H9 (cell line): ENCODE measurements around the gene SYCN. TPM values are rescaled to one million over a fixed set of nuclear protein-coding genes. Genes with fewer than 3 reads are reported as not detected.

Source experiments
- DNase-seq: peaks from one replicate; pipeline ENCODE4 v3.0.0-alpha.2; 2017
- H2AFZ ChIP-seq: one replicate; pipeline ENCODE4 v1.6.1; 2013; ENCODE audit warnings: mild to moderate bottlenecking, low read length, control low read depth, moderate library complexity
- H2AK5ac ChIP-seq: 2 replicates; pipeline ENCODE4 v1.6.1; 2013; ENCODE audit warnings: low read length, control low read depth, mixed read lengths; ENCODE audit not compliant: insufficient read length
- H2BK120ac ChIP-seq: one replicate; pipeline ENCODE4 v1.6.1; 2013; ENCODE audit warnings: low read depth, mild to moderate bottlenecking, low read length, control low read depth, inconsistent platforms; ENCODE audit not compliant: poor library complexity, severe bottlenecking
- H2BK12ac ChIP-seq: 2 replicates; pipeline ENCODE4 v1.6.1; 2013; ENCODE audit warnings: low read length, control low read depth, mixed read lengths, low read depth; ENCODE audit not compliant: insufficient read length
- H2BK15ac ChIP-seq: 2 replicates; pipeline ENCODE4 v1.6.1; 2013; ENCODE audit warnings: low read depth, low read length, control low read depth
- H2BK20ac ChIP-seq: one replicate; pipeline ENCODE4 v1.6.1; 2013; ENCODE audit warnings: low read depth, mild to moderate bottlenecking, low read length, control low read depth, inconsistent platforms; ENCODE audit not compliant: poor library complexity, severe bottlenecking
- H2BK5ac ChIP-seq: 2 replicates; pipeline ENCODE4 v1.6.1; 2013; ENCODE audit warnings: low read length, control low read depth, mixed read lengths; ENCODE audit not compliant: insufficient read length
- H3K14ac ChIP-seq: 2 replicates; pipeline ENCODE4 v1.6.1; 2013; ENCODE audit warnings: low read length, control low read depth; ENCODE audit not compliant: insufficient read depth
- H3K18ac ChIP-seq: 2 replicates; pipeline ENCODE4 v1.6.1; 2013; ENCODE audit warnings: low read depth, mild to moderate bottlenecking, mixed read lengths, low read length, control low read depth; ENCODE audit not compliant: insufficient read length
- H3K23ac ChIP-seq: 2 replicates; pipeline ENCODE4 v1.6.1; 2013; ENCODE audit warnings: low read length, control low read depth, mixed read lengths, low read depth; ENCODE audit not compliant: insufficient read length
- H3K23me2 ChIP-seq: 2 replicates; pipeline ENCODE4 v1.6.1; 2013; ENCODE audit warnings: low read depth, mild to moderate bottlenecking, mixed read lengths, low read length, control low read depth; ENCODE audit not compliant: insufficient read length, poor library complexity, severe bottlenecking
- H3K27ac ChIP-seq: 2 replicates; pipeline ENCODE4 v1.5.1; 2013; ENCODE audit warnings: low read length, control low read depth, mixed read lengths, low read depth; ENCODE audit not compliant: insufficient read length
- H3K27me3 ChIP-seq: 2 replicates; pipeline ENCODE4 v1.6.1; 2013; ENCODE audit warnings: low read length, control low read depth, inconsistent platforms; ENCODE audit not compliant: insufficient read depth
- H3K4ac ChIP-seq: 2 replicates; pipeline ENCODE4 v1.6.1; 2013; ENCODE audit warnings: low read depth, mild to moderate bottlenecking, control low read depth, inconsistent platforms, low read length, moderate library complexity
- H3K4me1 ChIP-seq: 2 replicates; pipeline ENCODE4 v1.6.1; 2013; ENCODE audit warnings: low read length, control low read depth, inconsistent platforms; ENCODE audit not compliant: insufficient read depth
- H3K4me2 ChIP-seq: 2 replicates; pipeline ENCODE4 v1.6.1; 2013; ENCODE audit warnings: low read length, control low read depth, mixed read lengths; ENCODE audit not compliant: insufficient read length, insufficient read depth
- H3K56ac ChIP-seq: 2 replicates; pipeline ENCODE4 v1.6.1; 2013; ENCODE audit warnings: low read depth, mild to moderate bottlenecking, mixed read lengths, low read length, control low read depth; ENCODE audit not compliant: insufficient read length
- H3K79me1 ChIP-seq: 2 replicates; pipeline ENCODE4 v1.6.1; 2013; ENCODE audit warnings: low read depth, mild to moderate bottlenecking, moderate library complexity, low read length, control low read depth, inconsistent platforms; ENCODE audit not compliant: insufficient read depth, poor library complexity, severe bottlenecking
- H3K79me2 ChIP-seq: 2 replicates; pipeline ENCODE4 v1.6.1; 2013; ENCODE audit warnings: low read length, control low read depth, inconsistent platforms; ENCODE audit not compliant: insufficient read depth
- H3K9ac ChIP-seq: 2 replicates; pipeline ENCODE4 v1.6.1; 2013; ENCODE audit warnings: low read length, control low read depth, mixed read lengths; ENCODE audit not compliant: insufficient read length; ENCODE audit errors: extremely low read depth
- H3K9me3 ChIP-seq: one replicate; pipeline ENCODE4 v1.6.1; 2013; ENCODE audit warnings: low read depth, low read length, inconsistent platforms; ENCODE audit not compliant: control insufficient read depth
- H3T11ph ChIP-seq: one replicate; pipeline ENCODE4 v1.6.1; 2013; ENCODE audit warnings: mild to moderate bottlenecking, low read length, control low read depth, inconsistent platforms
- H4K20me1 ChIP-seq: one replicate; pipeline ENCODE4 v1.6.1; 2013; ENCODE audit not compliant: control insufficient read depth, insufficient read length, insufficient read depth
- H4K5ac ChIP-seq: 2 replicates; pipeline ENCODE4 v1.6.1; 2013; ENCODE audit warnings: low read depth, mild to moderate bottlenecking, mixed read lengths, low read length, control low read depth; ENCODE audit not compliant: insufficient read length
- H4K8ac ChIP-seq: replicated peaks from 2 replicates; pipeline ENCODE4 v1.6.1; 2013; ENCODE audit warnings: low read length, control low read depth, mixed read lengths, low read depth; ENCODE audit not compliant: insufficient read length
- H4K91ac ChIP-seq: 2 replicates; pipeline ENCODE4 v1.6.1; 2013; ENCODE audit warnings: low read depth, mild to moderate bottlenecking, moderate library complexity, mixed read lengths, low read length, control low read depth; ENCODE audit not compliant: insufficient read length
- H3K27ac Mint-ChIP-seq, 3 experiments: 2 replicates in 2 of 3; 3 replicates in 1 of 3; pipeline ENCODE4 v1.8.0; 2020 to 2021; ENCODE audit warnings: mixed read lengths in 3 of 3, mild to moderate bottlenecking in 1 of 3, moderate library complexity in 1 of 3
- H3K27me3 Mint-ChIP-seq: 2 replicates; pipeline ENCODE4 v1.8.0; 2021; ENCODE audit warnings: low read depth, mild to moderate bottlenecking, moderate library complexity, mixed read lengths
- H3K36me3 Mint-ChIP-seq, 3 experiments: 2 replicates in 2 of 3; 3 replicates in 1 of 3; pipeline ENCODE4 v1.8.0; 2020 to 2021; ENCODE audit warnings: low read depth in 3 of 3, mixed read lengths in 3 of 3; ENCODE audit not compliant: insufficient read depth in 1 of 3
- H3K4me1 Mint-ChIP-seq, 2 experiments: 2 replicates each; pipeline ENCODE4 v1.8.0; 2020; ENCODE audit warnings: mixed read lengths in 2 of 2
- H3K4me3 Mint-ChIP-seq, 2 experiments: 2 replicates in 1 of 2; 3 replicates in 1 of 2; pipeline ENCODE4 v1.8.0; 2020 to 2021; ENCODE audit warnings: mild to moderate bottlenecking in 2 of 2, mixed read lengths in 2 of 2, moderate library complexity in 1 of 2
- H3K9me3 Mint-ChIP-seq, 2 experiments: 2 replicates in 1 of 2; 3 replicates in 1 of 2; pipeline ENCODE4 v1.8.0; 2020; ENCODE audit warnings: mild to moderate bottlenecking in 2 of 2, mixed read lengths in 2 of 2, moderate library complexity in 1 of 2
- CTCF ChIP-seq: fragments of 200-600 bp; sonication (generic); conservative IDR thresholded peaks from 3 replicates; pipeline ENCODE4 v1.8.0; 2021; ENCODE audit warnings: antibody characterized with exemption, mild to moderate bottlenecking
- WGBS: extraction: QIAGEN DNeasy Blood & Tissue Kit; methylation state at CpG from one replicate; pipeline ENCODE4 v1.1.7; 2013; ENCODE audit warnings: missing lambda C conversion rate, low lambda C conversion rate, mixed read lengths; ENCODE audit not compliant: insufficient read length; ENCODE audit errors: extremely low coverage; 5-methylcytosine and 5-hydroxymethylcytosine counted together
- total RNA-seq: library from RNA; stranded (reverse); gene quantifications from 2 replicates; pipeline ENCODE4 v1.2.1, GENCODE V29; 2021

SYCN gene
- total RNA-seq, 1 experiment from 2014 or later = not detected

GRCh38 chr19:39206122-39206521, 2.1 kb upstream of the SYCN start:
- Histone ChIP-seq H4K20me1 (no peaks in the 10 kb centered on the region), H3K18ac (no peak overlapping the region), H3K79me1 (no peaks in the 10 kb centered on the region), H4K91ac (no peak overlapping the region), H3K27me3 (no peaks in the 10 kb centered on the region), H3T11ph (no peak overlapping the region), H2BK120ac (no peak overlapping the region), H3K4me1 (no peaks in the 10 kb centered on the region), H3K4ac (no peak overlapping the region), H3K56ac (no peak overlapping the region), H2AFZ (no peak overlapping the region), H3K14ac (no peak overlapping the region), H2BK15ac (no peak overlapping the region), H3K9ac (no peak overlapping the region), H2BK20ac (no peak overlapping the region), H3K23me2 (no peaks in the 10 kb centered on the region), H2BK12ac (no peak overlapping the region), H4K8ac (no peak overlapping the region), H3K27ac (no peak overlapping the region), H2BK5ac (no peak overlapping the region), H3K4me2 (no peak overlapping the region), H3K23ac (no peak overlapping the region), H3K9me3 (no peaks in the 10 kb centered on the region), H4K5ac (no peak overlapping the region), H2AK5ac (no peak overlapping the region), H3K79me2 (no peaks in the 10 kb centered on the region)
- DNase-seq = no peak
- Mint-ChIP-seq H3K4me1 (peaks cover 4 to 13% of the 10 kb centered on the region in 2 experiments), H3K4me3 (no peak overlapping the region), H3K27me3 (peaks cover 21% of the 10 kb centered on the region), H3K36me3 (no peaks in the 10 kb centered on the region), H3K27ac (no peak overlapping the region), H3K9me3 (no peaks in the 10 kb centered on the region; a peak in 1 of 5 replicates)
- no peak for TF ChIP-seq CTCF
- no CpG with 5 or more reads among the region's 6 CpGs for WGBS
